Amniotic stem cell (primary cell): ENCODE measurements around the gene USP14.

Experiments used
- DNase-seq: peaks from one replicate; lab custom pipeline; 2025; lab: John Stamatoyannopoulos, UW

The USP14 gene

GRCh38 chr18:228586-228985 is 70.2 kb downstream of the USP14 start:
- DNase-seq, result no peak

- no peak for DNase-seq
Observed at GRCh38 chr18:231563-231962, 73.2 kb downstream of the USP14 start.

GRCh38 chr18:240175-240574 is 81.8 kb downstream of the USP14 start:
- DNase-seq, result no peak

GRCh38 chr18:245282-245847 is 87.0 kb downstream of the USP14 start:
- no peak for DNase-seq

DNA sequence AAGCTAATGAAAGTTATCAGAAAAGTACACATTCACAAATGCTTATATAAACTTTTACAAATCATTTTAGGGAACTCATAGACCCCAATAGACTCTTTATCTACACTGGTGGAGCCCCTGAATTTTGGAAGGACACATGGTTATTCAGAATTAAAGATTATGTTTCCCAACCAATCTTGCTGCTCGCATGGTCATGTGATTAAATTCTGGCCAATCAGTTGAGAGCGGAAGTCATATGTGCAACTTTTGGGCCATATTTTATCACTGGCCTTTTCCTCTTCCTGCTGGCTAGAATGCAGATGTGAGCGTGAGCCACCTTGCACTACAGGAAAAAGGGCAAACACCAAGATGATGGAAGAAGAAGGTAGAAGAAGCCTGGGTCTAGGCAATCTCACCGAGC is 89.7 kb downstream of the USP14 start:
- no peak for DNase-seq

- DNase-seq, result no peak
Observed at GRCh38 chr18:250685-251084, 92.3 kb downstream of the USP14 start.

DNA sequence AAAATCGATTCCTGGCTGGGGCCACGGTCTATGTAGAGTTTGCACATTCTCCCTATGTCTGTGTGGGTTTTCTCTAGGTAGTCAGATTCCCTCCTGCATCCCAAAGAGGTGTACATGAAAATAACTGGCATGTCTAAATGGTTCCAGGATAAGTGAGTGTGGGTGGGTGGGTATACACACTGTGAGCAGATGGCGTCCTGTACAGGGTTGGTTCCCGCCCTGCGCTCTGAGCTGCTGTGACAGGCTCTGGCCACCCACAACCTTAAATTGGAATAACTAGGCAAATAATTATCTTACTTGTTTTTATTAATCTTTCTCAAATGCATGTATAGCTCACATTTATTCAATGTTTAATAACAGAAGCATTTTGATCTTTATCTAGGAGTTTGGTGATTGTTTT is 93.2 kb downstream of the USP14 start:
- DNase-seq, result no peak

DNA sequence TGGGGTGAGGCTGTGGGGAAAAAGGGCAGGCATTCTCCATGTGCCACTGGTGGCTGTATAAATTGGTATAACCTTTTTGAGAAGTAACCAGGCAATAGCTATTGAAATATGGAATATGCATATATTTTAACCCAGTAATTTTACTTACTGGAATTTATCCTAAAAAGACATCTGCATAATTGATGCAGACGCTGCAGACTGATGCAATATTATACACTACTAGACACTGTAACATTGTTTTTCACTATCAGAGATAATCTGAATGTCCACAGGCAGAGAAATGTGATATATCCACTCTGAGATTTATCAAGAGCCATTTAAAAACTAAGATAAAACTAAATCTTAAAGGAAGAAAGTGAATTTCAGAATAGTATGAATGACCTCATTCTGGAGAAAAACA is 94.8 kb downstream of the USP14 start:
- no peak for DNase-seq

GRCh38 chr18:255171-255570 is 96.8 kb downstream of the USP14 start:
- no peak for DNase-seq

- no peak for DNase-seq
Observed at GRCh38 chr18:260547-260946, 102.2 kb downstream of the USP14 start.

GRCh38 chr18:261398-262073 is 103.2 kb downstream of the USP14 start:
- no peak for DNase-seq
